Medulla oblongata (tissue), 1 donor: ENCODE results near the gene PSAP.

ENCODE experiments used
- DNase-seq: peaks from one replicate; pipeline ENCODE4 v3.0.0-alpha.2; 2015; ENCODE audit errors: extremely low spot score

PSAP gene

GRCh38 chr10:71829171-71829570 lies 21.9 kb downstream of the PSAP start:
- DNase-seq = no peak

DNA sequence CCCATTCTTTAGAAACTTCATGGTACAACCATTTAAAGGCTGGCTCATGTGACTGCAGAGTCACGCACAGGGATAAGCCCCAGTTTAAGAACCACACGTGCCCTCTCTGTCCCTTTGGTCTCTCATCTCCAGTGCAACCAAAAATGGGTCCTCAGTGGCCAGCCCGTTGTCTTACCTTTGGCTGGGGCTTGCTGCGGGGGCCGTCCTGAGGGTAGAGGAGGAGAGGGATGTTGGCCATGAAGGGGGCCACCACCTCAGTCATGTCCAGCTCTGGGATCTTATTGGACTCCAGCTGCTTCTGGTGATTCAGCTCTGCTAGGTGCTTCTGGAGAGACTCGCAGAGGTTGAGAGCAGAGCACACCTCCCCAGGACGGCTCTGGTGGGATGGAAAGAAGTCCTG lies 22.3 kb downstream of the PSAP start:
- DNase-seq = no peak

DNA sequence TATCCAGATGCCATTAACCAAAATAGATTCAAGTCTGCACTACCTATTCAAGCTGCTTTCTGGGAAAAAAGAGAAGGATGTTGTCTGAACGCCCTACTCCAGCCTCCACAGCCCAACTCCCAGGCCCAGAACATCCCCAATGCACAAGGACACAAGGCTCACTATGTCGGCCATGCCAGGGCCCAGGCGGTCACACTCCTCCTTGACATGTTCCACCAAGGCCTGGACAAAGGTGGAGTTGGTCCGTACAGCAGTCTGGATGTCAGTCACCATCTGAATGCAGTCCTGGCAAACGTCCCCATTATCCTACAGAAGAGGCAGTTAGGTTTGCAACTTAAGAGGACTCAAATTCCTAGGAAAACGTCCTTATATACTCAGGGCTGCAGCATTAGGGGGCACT lies 23.2 kb downstream of the PSAP start:
- DNase-seq = no peak

- DNase-seq = no peak
Observed at GRCh38 chr10:71825217-71825616, 25.8 kb downstream of the PSAP start.

GRCh38 chr10:71824333-71824732 lies 26.7 kb downstream of the PSAP start:
- DNase-seq = no peak

DNA sequence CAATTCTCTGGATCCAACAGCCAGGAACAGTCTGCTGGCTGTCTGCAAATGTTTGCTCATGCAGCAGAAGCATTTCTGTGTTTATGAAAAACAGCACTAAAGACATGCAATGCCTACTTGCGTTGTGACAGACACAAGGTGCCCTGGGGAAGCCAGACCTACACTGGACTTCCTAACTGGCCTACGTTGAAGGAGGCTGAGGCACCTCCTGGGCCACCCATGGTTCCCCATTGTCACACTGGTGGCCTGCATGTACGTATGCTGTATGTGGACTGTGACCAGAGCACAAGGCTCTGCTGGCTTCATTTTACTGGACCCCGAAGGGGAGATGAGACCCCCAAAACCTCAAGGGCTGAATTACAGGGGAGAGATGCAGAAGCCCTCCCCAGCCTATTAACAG lies 27.7 kb downstream of the PSAP start:
- no peak for DNase-seq

- DNase-seq = no peak
Observed at GRCh38 chr10:71821909-71822763, 28.9 kb downstream of the PSAP start.

DNA sequence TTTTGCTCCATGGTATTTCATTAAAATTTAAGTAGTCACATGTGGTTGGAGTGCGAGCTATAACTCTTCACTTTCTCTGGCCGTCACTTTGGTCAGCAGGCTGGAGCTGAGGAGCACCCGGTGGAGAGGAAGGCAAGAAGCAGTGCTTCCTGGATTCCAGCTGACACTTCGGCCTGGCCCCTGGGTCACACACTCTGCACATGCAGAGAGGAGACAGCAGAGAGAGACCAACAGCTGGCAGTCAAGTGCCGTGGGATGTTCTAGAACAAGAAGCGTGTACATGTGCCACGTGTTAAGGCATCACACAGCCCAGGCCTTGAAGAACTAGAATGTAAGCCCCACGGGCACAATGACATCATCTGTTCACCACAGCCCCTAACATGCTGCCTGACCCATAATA lies 30.1 kb downstream of the PSAP start:
- no peak for DNase-seq

GRCh38 chr10:71819985-71820384 lies 31.1 kb downstream of the PSAP start:
- no peak for DNase-seq

- no peak for DNase-seq
Observed at GRCh38 chr10:71819441-71819861, 31.6 kb downstream of the PSAP start.

DNA sequence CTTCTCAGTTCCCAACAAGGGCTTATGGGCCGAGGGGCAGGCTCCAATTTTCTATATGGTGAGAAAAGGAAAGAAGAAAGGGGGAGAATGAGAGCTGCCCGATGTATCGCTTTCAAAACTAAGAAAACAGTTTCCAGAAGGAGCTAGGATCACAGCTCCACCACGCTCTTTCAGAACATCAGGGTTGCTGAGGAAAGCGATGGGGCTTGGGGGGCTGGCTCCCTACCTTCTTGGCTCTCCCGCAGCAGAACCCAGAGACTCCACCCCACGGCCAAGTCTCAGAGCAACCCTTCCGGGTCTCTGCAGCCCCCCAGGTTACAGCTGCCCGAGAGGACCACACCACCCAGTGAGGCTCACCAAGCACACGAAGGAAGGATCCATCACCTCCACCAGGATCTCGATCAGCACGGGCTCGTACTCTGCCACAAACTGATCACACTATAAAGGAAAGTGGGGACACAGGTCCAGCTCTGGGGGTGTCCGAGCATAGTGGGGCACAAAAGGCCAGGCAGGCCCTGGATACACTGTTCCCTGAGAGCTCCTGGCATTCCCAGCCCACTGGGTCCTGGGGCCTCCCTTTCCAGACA lies 32.3 kb downstream of the PSAP start:
- DNase-seq = no peak

DNA sequence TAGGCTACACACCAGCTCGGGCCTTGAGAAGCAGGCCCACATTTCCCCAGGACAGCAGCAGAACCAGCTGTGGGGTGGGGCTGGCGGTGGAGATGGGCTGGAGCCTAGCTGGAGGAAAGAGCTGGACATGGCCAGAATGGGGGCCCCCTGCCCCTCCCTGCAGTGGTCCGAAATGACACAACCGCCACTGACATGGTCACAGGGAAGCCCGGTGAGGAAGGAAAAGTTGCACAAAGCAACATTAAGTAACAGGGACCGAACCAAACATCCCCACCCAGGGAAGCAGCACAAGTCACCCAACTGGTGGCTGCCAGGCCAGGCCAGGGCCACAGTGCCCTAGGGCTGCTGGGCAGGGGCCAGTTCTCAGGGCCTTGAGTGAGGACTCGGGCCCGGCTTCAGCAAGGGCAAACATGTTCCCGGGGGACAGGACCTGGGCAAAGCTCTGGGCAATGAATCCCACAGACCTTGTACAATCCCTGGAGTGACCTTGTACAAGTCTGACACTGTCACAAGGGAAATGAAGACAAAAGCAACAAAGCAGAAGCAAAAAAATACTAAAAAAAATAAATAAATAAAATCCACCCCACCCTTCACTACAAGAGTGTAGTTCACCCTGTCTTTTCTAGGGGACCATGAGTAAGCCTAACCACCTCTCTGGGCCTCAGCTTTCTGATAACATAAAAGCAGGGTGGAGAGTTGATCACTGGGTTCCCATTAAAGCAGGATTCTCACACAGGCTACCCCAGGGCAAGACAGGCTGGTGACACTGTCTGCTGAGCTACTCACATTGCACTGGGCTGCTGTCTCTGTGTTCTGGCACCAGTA lies 33.0 kb downstream of the PSAP start:
- no peak for DNase-seq

- DNase-seq = no peak
Observed at GRCh38 chr10:71816936-71817618, 34.0 kb downstream of the PSAP start.

- no peak for DNase-seq
Observed at GRCh38 chr10:71816421-71816851, 34.6 kb downstream of the PSAP start.

DNA sequence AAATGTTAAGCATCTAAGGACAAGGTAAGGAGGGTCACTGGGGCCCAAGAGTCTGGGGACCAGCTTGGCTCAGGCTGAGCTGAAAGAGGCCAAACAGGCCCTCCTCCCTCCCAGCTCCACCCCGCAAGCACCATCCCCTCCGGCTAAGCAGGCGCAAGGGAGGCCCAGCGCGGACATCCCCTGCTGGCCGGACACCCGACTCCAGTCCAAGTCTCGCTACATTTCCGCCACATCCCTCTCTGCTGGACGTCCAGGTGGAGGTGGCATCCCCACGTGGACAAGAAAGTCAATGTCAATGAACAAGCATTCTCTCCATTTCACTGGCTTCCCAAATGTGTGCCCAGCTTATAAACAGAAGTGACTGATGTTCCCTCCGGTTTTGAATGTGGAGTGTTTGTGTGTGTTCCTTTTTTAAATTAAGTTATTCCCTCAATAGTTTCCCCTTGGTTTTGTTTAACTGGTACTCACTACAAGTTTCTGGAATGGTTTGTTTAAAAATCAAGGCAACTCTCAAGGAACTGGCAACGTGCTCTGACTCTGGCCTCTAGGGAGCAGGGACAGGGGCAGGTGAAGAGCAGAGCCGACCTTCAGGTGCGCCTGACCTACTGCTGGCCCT lies 35.4 kb downstream of the PSAP start:
- DNase-seq = no peak

DNA sequence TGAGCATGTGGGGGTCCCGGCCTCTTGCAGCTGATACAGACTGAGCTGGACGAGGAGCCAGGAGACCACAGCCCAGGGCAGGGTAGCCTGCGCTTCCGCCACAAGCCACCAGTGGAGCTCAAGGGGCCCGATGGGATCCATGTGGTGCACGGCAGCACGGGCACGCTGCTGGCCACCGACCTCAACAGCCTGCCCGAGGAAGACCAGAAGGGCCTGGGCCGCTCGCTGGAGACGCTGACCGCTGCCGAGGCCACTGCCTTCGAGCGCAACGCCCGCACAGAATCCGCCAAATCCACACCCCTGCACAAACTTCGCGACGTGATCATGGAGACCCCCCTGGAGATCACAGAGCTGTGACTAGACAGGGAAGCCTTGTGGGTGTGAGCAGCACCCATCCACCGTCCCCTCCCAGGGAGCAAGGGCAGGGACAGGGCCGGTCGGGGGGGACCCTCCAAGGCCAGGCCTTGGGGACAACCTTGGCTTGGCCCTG lies 36.1 kb downstream of the PSAP start:
- no peak for DNase-seq

DNA sequence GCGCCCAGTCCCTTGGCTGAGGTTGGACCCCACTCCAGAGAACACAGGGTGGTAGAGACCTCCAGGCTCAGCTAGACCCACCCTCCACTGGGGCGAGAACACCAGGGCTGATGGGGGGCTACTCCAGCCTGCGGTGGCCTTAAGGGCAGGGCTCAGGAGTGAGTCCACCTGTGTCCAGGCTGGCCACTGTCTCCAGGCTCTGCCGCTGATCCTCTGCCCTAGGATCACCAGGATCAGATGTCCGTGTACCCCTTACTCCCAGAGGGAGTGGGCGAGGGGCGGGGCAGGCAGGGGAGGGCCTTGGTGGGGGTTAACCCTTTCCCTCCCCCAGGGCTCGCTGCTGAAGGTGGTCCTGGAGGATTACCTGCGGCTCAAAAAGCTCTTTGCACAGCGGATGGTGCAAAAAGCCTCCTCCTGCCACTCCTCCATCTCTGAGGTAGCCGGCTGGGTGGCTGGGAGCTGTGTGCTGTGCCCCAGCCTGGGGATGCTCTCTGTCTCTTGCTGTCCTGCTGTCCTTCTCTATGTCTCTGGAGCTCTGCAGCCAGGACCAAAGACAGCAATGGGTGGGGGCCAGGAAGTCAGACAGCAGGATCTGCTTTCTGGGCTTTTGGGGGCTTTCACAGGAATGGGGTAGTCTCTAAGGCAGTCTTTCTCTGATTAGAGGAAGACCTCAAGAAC lies 38.0 kb downstream of the PSAP start:
- DNase-seq = no peak

DNA sequence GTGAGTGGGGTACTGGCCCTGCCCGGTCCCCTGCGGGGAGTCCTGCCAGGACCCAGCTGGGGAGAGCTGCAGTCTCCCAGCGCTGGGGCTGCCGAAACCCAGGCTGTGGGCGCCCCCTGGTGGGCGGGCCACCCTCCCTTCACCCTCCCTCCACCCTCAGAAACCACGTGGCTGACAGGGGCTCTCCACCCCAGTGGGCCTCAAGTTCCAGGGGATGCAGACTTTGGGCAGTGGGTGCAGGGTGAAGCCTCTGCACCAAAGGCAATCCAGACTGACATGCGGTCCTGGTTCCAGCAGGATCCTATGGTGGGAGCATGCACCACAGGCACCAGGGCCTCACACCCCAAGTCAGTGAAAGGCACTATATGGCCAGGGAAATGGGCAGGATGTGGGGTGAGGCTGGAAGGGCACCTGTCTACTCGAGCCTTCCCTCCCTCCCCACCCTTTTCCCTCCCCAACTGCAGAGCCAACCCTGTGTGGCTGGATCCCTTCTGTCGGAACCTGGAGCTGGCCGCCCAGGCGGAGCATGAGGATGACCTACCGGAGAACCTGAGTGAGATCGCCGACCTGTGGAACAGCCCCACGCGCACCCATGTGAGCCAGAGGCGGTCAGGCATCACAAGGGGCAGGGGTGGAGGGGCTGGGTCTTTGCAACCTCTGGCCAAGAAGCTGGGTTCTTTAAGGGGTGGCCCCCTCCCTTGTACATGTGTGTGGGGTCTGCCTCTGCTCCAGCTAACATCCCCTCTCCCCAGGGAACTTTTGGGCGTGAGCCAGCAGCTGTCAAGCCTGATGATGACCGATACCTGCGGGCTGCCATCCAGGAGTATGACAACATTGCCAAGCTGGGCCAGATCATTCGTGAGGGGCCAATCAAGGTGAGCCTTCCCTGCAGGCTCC lies 38.8 kb downstream of the PSAP start:
- peak; percentile 81 for DNase-seq

- no peak for DNase-seq
Observed at GRCh38 chr10:71811351-71811750, 39.7 kb downstream of the PSAP start.
